ENCODE measurements around the gene NGLY1.

The NGLY1 gene

DNA sequence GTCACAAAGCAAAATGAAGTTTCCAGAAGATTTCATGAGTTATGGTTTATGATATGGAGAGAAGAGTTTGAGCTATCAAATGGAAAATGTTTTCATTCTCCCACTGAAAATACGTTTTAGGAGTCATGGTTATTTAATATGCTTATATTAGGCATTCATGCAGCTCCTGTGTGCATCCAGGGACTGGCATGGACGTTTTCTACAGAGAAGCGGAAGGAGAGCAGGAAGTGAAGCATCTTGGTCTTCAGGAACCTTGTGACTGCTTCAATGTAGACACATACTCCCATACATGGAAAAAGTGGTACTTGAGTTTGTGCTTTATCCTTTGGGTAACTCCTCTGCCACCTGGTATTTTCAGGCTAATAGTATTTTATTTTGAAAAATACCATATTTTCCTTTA lies 75.2 kb downstream of the NGLY1 start:
- DNase-seq (ENCODE audit: low spot score) = no peak

DNA sequence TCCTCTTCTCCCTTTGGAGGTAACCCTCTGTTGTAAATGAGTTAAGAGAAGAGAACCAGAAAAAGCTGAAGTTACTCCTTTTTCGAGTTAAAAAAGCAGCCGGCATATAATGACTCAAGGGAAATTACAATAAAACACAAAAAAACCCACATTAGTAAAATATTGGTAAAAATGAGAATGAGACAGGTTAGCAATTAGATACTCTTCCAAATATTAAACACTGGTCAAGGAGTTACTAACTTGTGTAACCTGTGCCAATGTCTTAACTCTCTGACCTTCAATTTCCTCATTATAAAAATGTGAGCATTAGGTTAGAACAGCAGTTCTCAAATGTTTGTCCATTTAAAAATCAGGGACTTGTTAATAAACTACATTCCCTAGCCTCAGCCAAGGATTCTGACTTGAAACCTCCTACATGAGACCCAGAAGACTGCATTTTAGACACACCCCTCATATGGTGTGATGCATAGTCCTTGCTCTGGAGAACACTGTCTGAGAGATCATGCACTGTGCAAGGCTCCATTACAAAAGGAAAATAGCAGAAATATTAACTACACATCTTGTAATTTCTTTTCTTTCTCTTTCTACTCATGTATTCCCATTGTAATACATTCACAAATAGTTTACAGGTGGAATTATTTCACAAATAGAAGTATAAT lies 75.8 kb downstream of the NGLY1 start:
- no peak for DNase-seq (ENCODE audit: low spot score)

DNA sequence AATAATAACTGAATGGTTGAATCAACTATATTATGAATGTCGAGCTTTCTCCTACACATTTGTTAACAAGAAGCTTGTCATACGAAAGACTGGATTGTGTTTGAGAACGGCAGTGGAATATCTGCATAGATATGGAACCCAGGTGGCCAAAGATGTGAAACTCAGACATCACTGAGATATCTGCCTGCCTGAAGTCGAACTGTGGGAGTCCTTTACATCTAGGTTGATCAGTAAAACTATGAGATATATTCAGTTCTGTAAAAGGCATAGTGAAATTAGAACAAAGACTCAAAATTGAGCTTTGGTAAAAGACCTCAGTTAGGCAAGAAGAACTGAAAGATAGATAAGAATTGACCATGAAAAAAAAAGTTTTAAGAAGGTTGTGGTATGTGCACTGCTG lies 77.0 kb downstream of the NGLY1 start:
- no peak for DNase-seq (ENCODE audit: low spot score)

DNA sequence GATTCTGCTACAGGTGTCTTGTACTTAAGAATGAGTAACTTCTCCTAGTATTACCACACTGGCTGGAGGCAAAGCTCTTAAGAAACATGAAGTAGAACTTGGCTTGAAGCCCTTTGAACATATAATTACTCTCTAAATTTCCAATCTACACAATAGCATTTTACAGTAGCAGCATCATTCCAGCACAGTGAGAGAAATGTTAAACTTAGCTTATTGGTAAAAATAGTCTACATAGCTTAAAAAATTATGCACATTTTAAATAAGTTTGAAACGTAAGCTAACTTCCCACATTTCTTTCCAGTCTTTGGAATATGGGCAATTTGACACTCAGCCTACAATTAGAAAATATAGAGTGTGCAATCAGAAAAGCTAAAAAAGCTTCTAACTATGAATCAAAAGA lies 85.7 kb downstream of the NGLY1 start:
- no peak for DNase-seq (ENCODE audit: low spot score)

DNA sequence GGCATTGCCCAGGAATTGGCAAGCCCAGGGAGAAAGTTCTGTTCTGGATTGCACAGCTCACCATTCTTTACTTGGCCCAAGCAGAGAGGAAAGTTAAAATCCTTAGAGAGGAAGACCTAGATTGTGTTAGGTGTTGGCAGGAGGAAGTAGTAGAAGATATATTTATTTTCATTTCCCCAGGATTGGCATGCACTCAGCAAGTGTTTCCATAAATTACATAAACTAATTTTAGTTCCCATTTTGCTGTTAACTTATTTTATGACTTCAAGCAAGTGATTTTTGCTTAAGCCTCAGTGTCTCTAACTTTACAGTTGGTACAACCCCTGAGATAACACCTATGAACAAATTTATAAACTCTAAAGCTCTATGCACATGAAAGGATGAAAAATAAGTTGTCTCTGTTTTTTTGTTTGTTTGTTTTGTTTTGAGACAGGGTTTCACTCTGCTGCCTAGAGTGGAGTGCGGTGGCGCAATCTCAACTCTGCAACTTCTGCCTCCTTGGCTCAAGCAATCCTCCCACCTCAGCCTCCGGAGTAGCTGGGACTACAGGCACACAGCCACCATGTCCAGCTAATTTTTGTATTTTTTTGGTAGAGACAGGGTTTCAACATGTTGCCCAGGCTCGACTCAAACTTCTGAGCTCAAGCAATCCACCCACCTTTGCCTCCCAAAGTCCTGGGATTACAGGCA lies 87.4 kb downstream of the NGLY1 start:
- no peak for DNase-seq (ENCODE audit: low spot score)

DNA sequence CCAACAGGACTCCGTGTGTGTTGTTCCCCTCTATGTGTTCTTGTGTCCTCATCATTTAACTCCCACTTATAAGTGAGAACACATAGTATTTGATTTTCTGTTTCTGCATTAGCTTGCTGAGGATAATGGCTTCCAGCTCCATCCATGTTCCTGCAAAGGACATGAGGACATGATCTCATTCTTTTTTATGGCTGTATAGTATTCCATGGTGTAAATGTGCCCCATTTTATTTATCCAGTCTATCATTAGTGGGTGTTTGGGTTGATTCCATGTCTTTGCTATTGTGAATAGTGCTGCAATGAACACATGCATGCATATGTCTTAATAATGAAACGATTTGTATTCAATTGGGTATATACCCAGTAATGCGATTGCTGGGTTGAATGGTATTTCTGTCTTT lies 90.0 kb downstream of the NGLY1 start:
- DNase-seq (ENCODE audit: low spot score) = no peak

DNA sequence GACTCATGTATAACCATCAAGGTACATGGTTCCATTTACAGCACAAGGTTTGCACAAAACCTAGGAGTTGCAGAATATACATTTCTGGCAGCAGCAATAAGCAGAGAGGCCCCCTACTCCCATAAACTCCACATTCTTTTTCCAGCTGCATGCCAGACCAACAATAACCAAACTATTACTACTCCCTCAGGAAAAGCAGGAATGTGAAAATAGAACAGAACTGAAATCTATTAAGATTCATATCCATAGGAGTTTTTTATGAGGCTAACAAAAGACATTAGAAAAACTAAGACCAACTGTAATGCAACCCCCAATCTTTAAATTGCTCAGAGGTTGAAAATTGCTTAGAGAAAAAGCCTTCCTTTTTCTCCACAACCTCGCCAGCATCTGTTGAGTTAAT lies 90.9 kb downstream of the NGLY1 start:
- DNase-seq (ENCODE audit: low spot score) = no peak

DNA sequence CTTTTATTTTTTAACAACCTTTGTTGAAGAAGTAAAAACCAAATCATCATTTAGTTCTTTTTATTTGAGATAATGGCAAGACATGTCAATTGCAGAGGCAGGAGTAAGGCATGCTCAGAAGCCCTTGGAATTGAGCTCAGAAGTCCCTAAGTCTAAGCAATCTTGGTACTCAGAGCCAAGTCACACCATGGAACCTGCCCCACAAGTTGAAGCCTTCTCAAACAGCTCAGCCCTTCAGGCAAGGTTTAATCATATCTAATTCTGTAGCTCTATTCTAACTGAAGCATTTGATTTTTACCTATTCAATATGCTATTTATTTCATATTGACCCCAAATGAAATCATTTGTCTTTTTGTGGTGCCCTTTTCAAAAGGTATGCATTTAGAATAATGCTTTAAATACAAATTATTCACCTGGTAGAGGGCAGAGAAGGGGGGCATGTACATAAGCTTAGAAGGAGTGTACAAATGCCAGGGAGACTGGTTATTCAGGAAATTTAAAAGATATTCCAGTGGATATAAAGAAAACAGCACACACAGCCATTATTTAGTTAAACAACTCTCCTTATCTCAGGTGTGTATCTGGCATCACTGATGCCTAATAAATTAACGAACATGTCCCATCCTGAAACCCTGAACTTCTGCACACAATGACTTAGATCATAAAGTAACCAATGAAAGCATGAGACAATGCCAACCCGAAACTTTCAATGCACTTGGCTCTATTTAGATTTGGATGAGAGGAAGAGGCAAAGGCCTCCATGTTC lies 92.3 kb downstream of the NGLY1 start:
- no peak for DNase-seq (ENCODE audit: low spot score)

DNA sequence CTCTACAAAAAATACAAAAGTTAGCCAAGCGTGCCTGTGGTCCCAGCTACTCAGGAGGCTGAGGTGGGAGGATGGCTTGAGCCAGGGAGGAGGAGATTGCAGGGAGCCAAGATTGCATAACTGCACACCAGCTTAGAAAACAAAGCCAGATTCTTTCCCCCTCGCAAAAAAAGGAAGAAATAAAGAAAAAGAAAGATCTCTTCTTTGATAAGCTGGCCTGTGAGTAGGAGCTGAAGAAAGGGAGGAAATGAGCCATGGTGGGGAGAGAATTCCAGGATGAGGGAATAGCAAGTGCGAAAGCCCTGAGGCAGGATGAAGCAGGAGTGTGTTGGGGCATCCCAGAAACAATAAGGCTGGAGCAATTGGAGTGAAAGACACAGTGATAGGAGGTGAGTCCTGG lies 94.0 kb downstream of the NGLY1 start:
- DNase-seq (ENCODE audit: low spot score) = no peak

DNA sequence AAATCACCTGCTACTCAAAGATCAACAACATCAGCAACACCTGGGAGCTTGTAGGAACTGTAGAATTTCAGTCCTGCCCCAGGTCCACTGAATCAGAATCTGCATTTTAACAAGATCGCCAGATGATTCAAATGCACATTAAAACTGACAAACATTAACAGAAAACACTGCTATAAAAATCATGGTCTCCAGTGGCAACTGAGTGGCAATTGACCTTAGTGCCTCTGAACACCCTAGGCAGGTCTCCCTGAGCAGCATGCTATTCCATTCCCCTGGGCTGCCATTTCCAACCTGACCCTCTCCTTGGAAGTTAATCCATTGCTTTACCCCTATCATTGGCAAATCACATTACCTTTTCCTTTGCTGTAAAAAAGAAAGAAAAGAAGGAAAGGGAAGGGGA lies 95.5 kb downstream of the NGLY1 start:
- DNase-seq (ENCODE audit: low spot score) = no peak

DNA sequence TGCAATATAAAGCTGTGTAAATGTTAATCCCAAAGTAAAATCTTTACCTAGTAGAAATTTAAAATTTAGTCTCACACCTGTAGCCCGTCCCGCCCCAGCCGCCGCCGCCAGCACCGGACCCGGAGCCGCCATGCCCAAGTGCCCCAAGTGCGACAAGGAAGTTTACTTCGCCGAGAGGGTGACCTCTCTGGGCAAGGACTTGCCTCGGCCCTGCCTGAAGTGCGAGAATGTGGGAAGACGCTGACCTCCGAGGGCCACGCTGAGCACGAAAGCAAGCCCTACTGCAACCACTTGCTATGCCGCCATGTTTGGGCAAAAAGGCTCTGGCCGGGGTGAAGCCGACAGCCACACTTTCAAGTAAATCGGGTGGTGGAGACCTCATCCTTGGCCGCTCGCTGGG lies 96.5 kb downstream of the NGLY1 start:
- DNase-seq (ENCODE audit: low spot score) = no peak

DNA sequence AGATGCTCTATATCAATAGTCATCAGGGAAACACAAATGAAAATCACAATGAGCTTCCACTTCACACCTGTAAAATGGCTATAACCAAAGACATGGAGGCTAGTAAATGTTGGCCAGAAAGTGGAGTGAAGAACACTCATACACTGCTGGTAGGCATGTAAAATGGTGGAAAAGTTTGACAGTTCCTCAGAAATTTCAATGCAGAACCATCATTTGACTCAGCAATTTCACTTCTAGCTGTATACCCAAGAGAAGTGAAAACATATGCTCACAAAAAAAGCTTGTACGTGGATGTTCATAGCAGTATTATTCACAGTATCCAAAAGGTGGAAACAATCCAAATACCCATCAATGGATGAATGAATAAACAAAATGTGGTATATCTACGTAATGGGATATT lies 99.4 kb downstream of the NGLY1 start:
- no peak for DNase-seq (ENCODE audit: low spot score)

DNA sequence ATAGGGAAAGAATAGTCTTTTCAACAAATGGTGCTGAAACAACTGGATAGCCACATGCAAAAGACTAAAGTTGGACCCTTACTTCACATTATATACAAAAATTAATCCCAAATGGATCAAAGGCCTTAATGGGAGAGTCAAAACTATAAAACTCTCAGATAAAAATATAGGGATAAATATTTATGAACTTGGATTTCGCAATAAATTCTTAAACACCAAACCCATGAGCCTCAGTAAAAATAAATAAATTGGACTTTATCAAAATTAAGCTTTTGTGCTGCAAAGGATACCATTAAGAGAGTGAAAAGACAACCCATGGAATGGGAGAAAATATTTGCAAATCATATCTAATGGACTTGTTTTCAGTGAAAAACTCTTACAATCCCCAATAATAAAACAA lies 99.8 kb downstream of the NGLY1 start:
- DNase-seq (ENCODE audit: low spot score) = no peak

DNA sequence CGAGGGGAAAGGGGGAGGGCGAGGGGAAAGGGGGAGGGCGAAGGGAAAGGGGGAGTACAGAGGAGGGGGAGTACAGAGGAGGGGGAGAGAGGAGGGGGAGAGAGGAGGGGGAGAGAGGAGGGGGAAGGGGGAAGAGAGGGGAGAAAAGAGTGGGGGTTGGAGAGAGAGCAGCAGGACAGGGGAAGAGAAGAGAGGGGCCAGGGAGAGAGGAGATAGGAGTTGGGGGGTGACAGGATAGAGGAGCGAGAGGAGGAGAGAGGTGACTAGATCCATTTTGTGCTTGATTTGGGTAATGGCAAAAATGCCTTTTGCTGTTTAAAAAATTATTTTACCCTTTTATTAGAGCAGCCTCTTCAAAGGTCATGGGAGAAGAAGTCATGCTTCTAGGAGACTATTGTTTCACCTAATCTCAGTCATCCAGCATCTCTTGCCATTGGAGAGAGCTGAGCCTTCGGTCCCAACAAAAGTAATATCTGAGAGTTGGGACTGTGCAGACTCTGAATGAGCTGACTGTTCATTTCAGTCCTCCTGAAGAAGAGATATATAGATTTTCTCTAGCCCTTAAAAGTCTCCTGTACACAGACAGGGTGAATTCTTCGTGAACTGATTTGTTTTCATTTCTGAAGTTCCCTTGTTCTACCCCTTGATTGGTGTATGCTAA lies 103.5 kb downstream of the NGLY1 start:
- no peak for DNase-seq (ENCODE audit: low spot score)

DNA sequence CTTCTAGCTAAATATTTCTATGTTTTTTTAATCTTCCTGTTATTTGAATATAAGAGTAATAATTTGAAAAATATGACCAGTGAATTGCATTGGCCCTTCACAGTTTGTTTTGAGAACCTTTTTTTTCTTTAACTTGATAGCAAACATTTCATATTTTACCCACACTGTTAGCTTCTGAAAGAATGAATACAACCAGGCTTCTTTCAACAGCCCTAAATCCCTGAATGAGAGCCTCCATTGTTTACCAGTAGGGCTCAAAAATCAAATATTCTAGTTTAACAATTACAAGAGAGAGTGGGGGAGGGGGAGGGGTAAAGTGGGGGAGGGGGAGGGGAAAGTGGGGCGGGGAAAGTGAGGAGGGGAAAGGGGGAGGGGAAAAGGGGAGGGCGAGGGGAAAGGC lies 104.1 kb downstream of the NGLY1 start:
- DNase-seq (ENCODE audit: low spot score) = no peak

DNA sequence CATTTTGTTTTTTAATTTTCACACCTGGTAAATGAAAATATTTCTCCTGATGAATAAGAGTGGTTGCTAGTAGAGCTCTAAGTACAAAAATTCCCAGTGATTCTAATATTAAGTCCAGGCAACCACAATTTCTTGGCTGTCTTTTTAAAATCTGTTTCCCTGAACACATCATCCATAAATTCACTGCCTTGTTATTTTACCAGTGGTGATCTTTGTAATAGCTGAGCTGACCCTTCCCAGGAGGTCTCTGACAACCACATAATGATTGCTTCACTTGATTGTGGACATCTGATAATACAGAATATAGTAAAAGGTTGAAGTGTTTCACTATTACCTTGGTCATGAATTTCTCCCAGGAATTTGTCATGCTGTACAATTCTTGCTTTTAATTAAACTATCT lies 104.7 kb downstream of the NGLY1 start:
- DNase-seq (ENCODE audit: low spot score) = no peak

DNA sequence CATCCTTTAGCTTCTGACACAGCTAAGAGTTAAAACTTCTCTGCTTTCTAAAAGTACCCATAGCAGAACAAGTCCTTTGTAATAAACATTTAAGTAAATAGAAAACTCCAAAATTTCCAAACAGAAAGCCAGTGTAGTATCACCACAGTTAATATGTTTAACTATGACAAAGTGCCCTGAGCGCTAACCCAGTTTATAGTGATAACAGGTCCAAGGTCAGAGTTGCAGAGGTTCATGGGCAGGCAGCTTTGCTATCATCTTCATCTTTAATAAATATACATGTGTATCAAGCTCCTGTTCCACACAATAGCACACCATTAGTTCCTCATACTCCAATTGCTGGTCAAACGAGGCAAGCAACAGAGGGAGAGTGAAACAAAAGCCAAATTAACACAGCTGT lies 106.1 kb downstream of the NGLY1 start:
- no peak for DNase-seq (ENCODE audit: low spot score)

DNA sequence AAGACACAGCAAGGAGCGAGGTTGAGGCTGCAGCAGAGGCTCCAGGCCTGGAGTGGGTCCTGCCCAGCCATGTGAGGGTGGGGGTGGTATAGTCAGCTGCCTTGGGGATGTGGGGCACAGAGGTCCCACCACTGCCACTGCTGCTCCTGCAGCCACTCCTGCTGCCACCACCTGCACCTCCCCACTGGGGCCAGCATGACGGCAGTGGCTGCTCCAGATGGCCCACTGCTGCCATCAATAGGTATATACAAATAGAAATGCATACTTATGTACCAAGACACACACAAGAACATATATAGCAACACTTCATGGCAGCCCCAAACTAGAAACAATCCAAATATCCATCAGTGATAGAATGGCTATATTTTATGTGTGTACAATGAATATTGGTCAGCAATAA lies 108.6 kb downstream of the NGLY1 start:
- DNase-seq (ENCODE audit: low spot score) = no peak

DNA sequence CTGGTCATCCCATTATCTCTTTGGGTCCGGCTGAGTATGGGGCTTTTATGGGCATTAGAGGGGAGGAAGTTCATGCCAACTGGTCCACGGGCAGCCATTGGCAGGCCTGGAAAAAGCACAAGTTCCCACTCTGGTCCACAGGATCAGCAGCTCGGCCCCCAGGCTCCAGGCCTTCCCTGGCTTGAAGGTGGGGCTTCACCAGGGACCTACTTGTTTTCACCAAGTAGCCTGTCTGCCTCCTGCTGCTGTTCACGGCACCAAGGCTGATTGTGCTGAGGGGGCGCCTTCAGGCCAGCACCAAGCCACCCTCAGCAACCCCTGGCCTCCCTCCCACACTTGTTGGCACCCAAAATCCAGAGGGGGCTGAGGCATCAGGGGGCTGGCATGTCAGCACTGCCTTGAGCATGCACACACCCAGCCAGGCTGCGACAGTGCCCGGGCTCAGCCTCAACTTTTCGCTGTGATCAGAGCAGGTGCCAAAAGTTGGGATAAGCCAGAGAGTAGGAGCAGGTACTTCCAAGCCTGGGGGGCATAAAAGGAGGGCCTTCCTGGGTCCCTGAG lies 109.4 kb downstream of the NGLY1 start:
- DNase-seq (ENCODE audit: low spot score) = no peak
